GM10266 (cell line): Measurements from ENCODE around the gene CRY2.

Experiments used
- DNase-seq: peaks from one replicate; pipeline ENCODE4 v3.0.0; 2012; ENCODE audit errors: extremely low spot score
- TF ChIP-seq, protein P1 (sequence below): IDR thresholded peaks from 2 replicates; pipeline ENCODE4 v1.5.1; 2012; ENCODE audit warnings: mild to moderate bottlenecking, low read depth; ENCODE audit not compliant: control insufficient read depth, insufficient read depth; ENCODE audit errors: missing control alignments

CRY2 gene

DNA sequence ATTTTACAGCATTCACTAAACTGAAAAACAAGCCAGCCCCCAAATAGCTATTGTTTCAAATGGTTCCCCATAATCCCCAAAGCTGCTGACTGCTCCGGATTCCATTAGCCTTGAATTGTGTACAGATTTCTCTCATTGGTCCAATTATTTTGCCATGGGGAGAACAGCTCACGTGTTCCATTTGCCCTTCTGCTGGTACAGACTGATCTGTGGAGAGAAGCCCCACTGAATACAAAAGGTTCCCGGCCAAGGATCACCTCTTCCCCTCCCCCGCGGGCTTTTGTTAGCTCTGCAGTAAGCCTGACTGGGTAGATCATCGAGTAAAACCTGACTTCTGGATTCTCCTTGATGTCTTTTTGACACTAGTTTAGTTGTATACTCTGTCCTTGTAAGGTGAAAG, 29.1 kb downstream of the CRY2 start:
- TF ChIP-seq, protein P1, sequence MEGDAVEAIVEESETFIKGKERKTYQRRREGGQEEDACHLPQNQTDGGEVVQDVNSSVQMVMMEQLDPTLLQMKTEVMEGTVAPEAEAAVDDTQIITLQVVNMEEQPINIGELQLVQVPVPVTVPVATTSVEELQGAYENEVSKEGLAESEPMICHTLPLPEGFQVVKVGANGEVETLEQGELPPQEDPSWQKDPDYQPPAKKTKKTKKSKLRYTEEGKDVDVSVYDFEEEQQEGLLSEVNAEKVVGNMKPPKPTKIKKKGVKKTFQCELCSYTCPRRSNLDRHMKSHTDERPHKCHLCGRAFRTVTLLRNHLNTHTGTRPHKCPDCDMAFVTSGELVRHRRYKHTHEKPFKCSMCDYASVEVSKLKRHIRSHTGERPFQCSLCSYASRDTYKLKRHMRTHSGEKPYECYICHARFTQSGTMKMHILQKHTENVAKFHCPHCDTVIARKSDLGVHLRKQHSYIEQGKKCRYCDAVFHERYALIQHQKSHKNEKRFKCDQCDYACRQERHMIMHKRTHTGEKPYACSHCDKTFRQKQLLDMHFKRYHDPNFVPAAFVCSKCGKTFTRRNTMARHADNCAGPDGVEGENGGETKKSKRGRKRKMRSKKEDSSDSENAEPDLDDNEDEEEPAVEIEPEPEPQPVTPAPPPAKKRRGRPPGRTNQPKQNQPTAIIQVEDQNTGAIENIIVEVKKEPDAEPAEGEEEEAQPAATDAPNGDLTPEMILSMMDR, result no peak
- DNase-seq, result no peak

DNA sequence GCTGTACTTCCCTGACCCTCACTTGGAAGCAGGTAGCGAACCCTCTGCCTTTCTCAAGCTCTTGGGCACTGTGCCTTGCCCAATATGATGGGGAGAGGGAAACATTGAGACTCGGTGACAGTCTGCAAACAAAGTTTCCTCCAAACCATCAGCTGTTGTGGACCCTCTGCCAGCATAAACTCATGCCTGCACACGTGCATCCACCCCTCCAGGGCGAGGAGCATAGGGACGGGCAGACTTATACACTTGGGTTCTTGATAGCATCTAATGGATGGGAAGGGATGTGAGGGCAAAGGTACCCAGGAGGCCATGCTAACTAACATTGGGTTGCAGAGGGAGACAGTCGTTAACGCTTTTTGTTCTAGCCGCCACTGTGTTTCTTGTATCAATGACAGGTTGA, 29.9 kb downstream of the CRY2 start:
- DNase-seq, result no peak

DNA sequence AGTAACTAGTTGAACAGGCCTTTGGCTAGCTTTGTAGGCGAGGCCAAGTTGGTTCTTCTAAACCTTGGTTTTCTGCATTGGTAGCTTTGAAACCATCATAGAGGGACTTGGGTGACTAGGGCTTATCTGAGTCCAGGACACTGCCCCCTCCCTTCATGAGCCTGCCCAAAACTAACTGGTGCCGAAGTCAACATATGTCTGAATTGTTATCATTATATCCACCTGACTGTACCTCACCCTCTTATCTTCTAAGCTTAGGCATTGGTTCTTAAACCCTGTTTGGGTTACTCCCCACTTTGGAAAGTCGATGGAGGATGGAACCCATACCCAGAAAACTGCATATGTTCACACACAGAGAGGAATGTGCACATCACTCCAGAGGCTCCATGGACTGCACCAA, 30.6 kb downstream of the CRY2 start:
- TF ChIP-seq, protein P1, result no peak
- no peak for DNase-seq

More for the DNA sequence above, 29.9 kb downstream of the CRY2 start:
- TF ChIP-seq, protein P1, result no peak

DNA sequence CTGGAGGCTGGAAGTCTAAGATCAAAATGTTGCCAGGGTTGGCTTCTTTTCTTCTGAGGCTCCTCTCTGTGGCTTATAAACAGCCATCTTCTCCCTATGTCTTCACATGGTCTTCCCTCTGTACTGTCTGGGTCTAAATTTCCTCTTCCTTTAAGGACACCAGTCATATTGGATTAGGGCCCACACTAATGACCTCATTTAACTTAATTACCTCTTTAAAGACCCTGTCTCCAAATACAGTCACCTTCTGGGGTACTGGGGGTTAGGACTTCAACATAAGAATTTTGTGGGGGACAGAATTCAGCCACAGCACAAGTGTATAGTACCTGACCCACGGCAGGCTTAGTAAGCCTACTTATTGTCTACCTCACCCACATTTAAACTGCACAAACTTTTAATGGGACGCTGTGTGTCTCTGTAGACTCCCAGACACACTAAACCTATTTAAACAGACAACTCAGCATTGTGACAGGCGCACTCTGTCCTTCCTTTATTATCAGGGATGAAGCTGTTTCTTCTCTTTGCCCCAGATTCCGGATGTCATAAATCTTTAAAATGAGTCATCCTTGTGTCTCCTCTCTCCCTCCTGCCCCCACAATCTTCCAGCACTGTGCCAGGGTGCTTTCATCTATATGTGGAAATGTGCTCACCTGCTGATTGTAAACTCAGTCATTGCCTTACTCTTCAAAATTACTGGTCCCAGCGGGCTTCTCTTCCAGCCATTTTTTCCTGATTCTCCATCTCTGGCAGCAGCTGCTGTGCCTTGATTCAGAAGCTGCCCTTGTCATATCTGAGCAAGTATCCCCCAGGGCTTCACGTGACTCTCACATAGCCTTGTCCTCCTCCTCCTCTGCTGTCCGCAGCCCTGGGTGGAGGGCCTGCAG, 32.8 kb downstream of the CRY2 start:
- TF ChIP-seq, protein P1, result no peak
- DNase-seq, result no peak

DNA sequence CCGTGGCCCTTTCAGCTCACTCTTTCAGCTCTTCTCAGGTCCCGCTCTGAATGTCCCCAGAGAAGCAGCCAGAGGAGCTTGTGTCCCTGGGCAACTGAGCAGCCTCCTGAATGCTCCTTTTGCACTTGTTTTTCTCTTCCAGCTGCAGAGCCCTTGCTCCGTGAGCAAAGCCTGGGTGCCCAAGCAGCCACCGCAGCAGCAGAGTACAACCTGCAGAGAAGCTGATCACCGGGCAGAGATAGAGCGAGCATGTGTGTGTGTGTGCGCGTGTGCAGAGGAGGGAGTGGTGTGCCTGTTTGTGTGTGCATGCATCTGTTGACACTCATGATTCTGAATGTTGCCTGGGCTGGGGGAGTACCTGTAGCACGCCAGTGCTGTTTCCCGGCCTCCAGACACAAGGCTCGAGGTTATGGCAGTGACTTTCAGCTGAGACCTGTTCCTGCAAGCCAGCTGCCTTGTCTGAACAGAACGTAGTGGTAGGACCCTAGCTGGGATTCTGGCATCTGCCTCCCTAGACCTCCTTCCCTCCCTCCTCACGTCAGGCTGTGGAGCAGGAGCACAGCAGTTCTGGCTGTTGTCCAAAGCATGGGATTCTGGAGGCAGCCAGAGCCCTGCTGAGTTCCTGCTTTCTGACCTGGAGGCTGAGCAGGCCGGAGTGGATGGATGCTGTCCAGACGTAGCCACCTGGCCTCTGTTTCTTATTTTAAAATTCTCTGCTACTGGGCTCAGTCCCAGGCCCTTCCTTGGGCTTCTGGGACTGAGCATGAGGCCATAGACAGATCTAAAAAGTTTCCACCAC, 33.7 kb downstream of the CRY2 start:
- no peak for DNase-seq
- TF ChIP-seq, protein P1, result no peak

DNA sequence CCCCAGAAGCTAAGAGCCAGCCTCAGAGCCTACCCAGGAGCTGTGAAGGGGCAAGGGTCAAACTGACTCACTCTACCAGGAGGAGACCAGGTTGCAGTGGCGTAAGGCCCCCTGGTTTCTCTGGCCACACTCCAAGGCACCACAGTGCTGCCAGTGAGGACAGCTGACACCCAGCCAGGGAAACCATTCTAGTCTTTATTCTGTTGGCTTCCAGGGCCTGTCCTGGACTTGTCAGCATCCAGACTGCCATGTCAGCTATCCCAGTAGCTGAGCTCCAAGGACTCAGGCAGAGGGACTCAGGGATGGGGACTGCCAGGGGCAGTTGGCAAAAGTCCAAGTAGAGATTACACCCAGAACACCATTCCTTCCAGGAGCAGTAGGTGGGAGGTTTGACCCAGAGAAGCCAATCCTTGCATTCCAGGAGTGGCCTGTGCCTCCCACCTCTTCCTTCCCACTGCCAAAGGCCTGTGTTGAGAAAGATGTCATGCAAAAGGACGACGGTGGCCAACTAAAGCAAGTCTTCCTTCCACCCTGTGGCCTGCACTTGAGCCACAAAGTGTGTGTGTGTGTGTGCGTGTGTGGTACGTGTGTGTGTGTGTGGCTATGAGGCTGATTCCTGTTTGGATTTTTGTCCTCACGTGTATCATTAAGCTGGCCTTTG, 34.6 kb downstream of the CRY2 start:
- DNase-seq, result no peak
- TF ChIP-seq, protein P1, result no peak
